Stimulated activated CD8-positive, alpha-beta memory T cell treated with anti-CD3 and anti-CD28 coated beads, Interleukin-15, amount 100 ng/mL, for 4 hours (primary cell): Measurements from ENCODE around the gene SF3B6.
"Not testable (repeated sequence)": the region's sequence is repeated elsewhere in the genome, so short reads cannot be mapped to it uniquely, and the experiment has no call there.

ENCODE experiments used
- DNase-seq, 2 donors: peaks; one replicate each; pipeline ENCODE4 v3.0.0-alpha.2; 2020; ENCODE audit warnings: low read depth in 2 of 2

Gene SF3B6, protein sequence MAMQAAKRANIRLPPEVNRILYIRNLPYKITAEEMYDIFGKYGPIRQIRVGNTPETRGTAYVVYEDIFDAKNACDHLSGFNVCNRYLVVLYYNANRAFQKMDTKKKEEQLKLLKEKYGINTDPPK

DNA sequence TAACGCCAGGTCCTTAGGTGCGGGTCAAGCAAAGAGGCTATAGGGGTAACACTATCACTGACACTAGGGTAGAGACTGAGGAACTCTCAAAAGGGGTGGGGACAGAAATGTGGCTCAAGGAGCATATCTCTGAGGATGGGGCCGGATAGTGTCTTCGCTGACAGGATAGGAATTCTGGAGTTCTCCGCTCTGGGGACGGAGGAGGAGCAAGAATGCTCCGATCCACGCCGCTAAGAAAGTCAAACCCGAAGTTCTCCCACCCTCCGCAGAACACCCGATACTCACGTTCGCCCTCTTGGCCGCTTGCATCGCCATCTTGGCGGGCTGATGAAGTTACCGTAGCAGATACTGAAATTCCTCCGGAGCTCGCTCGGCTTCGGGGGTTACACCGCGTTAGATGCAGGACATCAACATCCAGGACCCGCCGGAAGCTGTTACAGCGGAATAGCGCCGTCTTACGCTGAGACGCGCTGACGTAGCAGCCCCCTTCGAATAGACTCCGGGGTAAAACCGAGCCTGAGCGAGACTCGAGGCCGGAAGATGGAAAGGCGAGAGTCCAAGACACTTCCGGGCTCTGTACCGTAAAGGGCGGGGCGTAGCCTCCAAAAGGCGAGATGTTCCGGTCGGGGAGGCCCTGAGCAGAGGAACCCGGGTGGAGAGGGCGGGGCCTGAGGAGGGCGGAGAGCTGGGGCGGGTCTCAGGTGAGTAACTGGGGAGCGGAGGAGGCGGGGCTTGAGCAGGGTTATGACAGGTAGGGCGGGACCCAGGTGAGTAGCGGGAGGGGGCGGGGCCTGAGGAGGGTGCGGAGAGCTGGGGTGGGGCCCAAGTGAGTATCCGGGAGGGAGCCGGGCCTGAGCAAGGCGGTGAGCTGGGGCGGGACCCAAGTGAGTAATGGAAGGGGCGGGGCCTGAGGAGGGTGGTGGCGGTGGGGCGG lies at the start of gene SF3B6:
Gene SF3B6, minus strand, starts transcription at position 412 of the 934 bp plus-strand sequence. Its CDS starts 97 bp downstream, at position 315.
- peak; percentile 97 to 100 for DNase-seq

GRCh38 chr2:24123922-24124580 lies 47.9 kb upstream of the SF3B6 start:
- DNase-seq: no peak

GRCh38 chr2:24123195-24123921 lies 47.2 kb upstream of the SF3B6 start, which contains the start of the genes FAM228B and PFN4:
FAM228B (plus strand) TSS chr2:24123469; CDS start chr2:24124362, 893 bp downstream.
PFN4 (minus strand) TSS chr2:24123334; CDS start chr2:24122535, 799 bp downstream.
- DNase-seq: peak; percentile 19 to 53

GRCh38 chr2:24122366-24123194 lies 46.5 kb upstream of the SF3B6 start:
- no peak for DNase-seq

- no peak for DNase-seq
These were observed 45.3 kb upstream of the SF3B6 start for GRCh38 chr2:24121469-24121868.

- DNase-seq: no peak
These were observed 44.9 kb upstream of the SF3B6 start for GRCh38 chr2:24121066-24121465.

DNA sequence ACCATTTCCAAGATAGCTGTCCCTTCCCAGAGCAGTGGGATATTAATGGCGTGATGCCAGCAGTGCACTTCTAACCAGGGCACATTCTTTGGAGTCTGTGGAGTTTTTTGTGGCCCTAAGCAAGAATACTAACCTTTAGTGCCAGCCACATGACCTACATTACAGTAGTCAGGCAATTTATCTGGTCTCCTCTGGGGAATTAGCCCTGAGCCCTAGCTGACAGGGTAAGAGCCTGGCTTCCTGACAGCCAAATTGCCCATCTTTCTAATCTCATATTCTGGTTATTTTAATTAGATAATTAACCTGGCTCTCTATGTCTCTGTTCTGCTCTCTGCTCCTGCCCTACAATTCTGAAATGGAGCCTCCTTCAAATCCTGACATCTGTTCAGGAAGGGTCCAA lies 41.8 kb upstream of the SF3B6 start:
- no peak for DNase-seq

- DNase-seq: no peak
These were observed 38.9 kb upstream of the SF3B6 start for GRCh38 chr2:24115057-24115456.

DNA sequence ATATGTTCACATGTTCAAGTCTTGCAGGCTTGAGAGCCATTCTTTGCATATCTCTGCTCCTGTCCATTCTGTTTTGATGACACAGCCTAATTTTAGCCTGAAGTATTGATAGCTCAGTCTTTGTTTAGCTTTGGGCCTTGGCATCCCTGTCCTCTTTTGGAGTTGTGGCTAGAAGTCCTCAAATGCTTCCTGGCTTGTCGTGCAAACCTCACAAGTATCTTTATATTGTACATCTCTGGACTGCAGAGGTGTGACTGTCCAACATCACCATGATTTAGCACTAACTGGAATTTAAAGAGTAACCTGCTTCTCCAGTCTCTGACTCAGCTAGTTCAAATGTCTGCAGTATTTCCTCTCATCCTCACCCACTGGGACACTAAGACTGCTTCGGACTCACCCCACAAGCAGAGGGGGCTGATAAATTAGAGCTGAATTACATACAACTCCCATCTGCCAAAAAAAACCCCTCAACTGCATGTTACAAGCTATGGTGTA lies 35.3 kb upstream of the SF3B6 start:
- DNase-seq: no peak

DNA sequence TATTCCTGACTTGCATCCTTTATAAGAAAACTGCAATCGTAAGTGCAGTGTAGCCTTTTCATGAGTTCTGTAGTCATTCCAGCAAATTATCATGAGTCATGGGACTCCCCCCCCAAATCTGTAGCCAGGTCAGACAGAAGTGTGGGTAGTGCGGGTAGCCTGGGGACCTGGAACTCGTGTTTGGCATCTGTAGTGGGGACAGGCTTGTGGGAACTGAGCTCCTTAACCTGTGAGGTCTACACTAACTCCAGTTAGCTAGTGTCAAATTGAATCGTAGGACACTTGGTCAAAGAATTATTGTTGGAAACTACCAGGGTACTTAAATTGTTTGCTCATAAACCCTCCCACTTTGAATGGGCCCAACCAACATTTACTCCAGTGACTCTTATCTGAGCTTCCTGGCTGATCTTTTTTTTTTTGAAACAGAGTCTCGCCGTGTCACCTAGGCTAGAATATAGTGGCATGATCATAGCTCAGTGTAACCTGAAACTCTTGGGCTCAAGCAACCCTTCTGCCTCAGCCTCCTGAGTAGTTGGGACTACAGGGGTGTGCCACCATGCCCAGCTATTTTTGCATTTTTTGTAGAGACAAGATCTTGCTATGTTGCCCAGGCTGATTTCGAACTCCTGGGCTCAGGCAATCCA lies 34.7 kb upstream of the SF3B6 start:
- no peak for DNase-seq

GRCh38 chr2:24109431-24109830 lies 33.3 kb upstream of the SF3B6 start:
- DNase-seq: not testable (repeated sequence)

DNA sequence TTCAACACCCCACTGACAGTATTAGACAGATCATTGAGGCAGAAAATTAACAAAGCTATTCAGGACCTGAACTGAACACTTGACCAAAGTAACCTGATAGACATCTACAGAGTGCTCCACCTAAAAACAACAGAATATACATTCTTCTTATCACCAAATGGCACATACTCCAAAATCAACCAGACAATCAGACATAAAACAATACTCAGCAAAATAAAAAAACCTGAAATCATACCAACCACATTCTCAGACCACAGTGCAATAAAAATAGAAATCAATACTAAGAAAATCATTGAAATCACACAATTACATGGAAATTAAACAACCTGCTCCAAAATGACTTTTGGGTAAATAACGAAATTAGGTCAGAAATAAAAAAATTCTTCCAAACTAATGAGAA lies 31.2 kb upstream of the SF3B6 start:
- DNase-seq: no peak

DNA sequence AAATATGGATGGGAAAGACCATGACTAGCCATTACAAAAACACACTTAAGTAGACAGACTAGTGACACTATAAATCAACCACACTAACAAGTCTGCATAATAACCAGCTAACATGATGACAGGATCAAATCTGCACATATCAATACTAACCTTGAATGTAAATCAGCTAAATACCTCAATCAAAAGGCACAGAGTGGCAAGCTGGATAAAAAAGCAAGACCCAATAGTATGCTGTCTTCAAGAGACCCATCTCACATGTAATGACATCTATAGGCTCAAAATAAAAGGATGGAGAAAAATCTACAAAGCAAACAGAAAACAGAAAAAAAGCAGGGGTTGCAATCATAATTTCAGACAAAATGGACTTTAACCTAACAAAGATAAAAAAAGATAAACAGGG lies 30.7 kb upstream of the SF3B6 start:
- no peak for DNase-seq

DNA sequence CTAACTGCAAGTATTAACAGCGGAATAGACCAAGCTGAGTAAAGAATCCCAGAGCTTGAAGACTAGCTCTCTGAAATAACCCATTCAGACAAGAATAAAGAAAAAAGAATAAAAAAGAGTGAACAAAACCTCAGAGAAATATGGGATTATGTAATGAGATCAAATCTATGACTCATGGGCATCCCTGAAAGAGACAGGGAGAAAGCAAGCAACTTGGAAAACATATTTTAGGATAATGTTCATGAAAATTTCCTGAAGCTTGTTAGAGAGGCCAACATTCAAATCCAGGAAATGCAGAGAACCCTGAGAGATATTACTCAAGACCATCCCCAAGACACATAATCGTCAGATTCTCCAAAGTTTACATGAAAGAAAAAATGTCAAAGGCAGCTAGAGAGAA lies 29.7 kb upstream of the SF3B6 start:
- no peak for DNase-seq

DNA sequence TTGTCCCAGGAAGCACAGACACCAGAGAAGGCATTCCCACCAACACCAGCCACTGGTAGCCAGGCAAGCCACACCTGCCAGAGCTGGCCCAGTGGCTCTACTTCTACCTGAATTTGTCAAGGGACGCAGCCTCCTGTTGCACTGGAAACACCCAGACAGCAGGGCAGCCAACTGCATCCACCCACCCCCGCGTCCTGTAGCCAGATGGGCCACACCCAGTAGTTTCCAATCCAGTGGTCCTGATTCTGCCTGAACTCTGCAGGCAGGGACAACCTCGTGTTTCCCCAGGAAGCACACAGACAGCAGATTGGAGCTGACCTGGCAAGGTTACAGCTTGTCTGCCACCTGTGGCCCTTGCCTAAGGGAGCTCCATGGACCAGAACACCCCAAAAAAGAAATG lies 28.8 kb upstream of the SF3B6 start:
- no peak for DNase-seq

DNA sequence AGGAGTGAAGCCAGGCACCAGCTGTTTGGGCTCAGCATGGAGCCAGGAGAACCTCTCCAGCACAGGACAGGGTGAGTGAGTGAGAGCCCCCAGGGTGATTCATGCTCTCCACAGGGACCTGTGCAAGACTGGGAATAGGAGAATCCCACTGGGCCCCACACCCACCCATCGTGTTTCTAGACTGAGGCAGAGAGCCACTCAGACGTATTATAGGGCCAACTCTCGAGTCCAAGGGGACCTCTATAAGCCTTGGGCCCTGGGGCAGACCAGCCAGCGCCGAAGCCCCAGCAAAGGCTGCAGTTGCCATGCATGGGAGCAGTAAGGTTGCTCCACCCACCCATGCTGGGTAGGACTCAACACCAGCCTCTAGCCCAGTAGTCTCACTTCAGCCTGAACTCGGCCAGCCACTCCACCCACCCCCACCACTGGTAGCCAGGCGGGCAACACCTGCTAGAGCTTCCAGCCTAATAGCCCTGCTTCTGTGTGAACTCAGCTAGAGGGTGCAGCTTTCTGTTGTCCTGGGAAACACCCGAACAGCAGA lies 28.1 kb upstream of the SF3B6 start:
- DNase-seq: no peak

- DNase-seq: no peak
These were observed 26.6 kb upstream of the SF3B6 start for GRCh38 chr2:24102677-24103076.

- DNase-seq: no peak
These were observed 25.9 kb upstream of the SF3B6 start for GRCh38 chr2:24101992-24102391.

DNA sequence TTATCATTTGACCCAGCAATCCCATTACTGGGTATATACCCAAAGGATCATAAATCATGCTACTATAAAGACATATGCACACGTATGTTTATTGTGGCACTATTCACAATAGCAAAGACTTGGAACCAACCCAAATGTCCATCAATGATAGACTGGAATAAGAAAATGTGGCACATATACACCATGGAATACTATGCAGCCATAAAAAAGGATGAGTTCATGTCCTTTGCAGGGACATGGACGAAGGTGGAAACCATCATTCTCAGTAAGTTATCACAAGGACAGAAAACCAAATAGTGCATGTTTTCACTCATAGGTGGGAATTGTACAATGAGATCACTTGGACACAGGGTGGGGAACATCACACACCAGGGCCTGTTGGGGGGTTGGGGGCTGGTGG lies 24.6 kb upstream of the SF3B6 start:
- DNase-seq: not testable (repeated sequence)

- DNase-seq: not testable (repeated sequence)
These were observed 19.1 kb upstream of the SF3B6 start for GRCh38 chr2:24095171-24095677.
